Right lobe of liver (tissue), 4 donors: ENCODE measurements around the gene DUSP8.

Source experiments
- POLR2A ChIP-seq: fragments of 450-650 bp; IDR thresholded peaks from one replicate; pipeline ENCODE4 v1.6.1; 2017; ENCODE audit warnings: antibody characterized with exemption, mild to moderate bottlenecking
- TF ChIP-seq, protein P1 (sequence below), 4 donors: fragments of 200-600 bp in 3 of 4; fragments of 450-650 bp in 1 of 4; IDR thresholded peaks; one replicate each; pipeline versions ENCODE4 v1.5.1 to v1.8.0; 2016 to 2022; ENCODE audit warnings: antibody characterized with exemption in 4 of 4, mild to moderate bottlenecking in 2 of 4
- donor health status: DM: no; HTN: no; CAD: no.
- donor health status: DM: no; HTN: no; CAD: no.
- donor health status: DM: no; HTN: yes; CAD: no.

DNA sequence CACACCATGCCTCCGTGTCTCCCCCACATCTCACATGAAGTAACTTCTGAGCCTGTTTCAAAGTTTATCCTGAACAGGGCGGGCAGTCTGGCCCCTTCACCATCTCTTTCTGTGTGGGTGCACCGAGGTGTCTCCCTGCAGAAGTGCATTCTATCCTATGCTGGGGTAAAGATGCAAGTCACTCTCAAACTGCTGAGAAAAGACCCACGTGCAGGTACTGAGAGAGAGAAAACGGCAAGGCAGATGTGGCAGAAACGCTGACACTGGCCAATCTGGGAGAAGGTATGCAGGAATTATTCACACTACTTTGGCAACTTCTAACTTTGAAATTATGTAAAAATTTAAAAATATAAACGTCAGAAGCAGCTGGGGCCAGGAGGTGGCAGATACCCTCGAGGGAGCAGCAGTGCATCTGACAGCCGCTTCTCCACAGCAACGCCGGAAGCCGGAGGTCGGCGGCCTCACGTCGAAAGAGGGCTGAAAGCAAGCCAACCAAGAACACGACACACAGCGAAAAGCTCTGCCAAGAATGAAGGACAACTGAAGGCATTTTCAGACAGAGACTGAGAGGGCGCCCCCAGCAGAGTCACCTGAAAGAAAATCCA is 51.3 kb downstream of the DUSP8 start:
- no peak for TF ChIP-seq POLR2A
- TF ChIP-seq, protein P1, sequence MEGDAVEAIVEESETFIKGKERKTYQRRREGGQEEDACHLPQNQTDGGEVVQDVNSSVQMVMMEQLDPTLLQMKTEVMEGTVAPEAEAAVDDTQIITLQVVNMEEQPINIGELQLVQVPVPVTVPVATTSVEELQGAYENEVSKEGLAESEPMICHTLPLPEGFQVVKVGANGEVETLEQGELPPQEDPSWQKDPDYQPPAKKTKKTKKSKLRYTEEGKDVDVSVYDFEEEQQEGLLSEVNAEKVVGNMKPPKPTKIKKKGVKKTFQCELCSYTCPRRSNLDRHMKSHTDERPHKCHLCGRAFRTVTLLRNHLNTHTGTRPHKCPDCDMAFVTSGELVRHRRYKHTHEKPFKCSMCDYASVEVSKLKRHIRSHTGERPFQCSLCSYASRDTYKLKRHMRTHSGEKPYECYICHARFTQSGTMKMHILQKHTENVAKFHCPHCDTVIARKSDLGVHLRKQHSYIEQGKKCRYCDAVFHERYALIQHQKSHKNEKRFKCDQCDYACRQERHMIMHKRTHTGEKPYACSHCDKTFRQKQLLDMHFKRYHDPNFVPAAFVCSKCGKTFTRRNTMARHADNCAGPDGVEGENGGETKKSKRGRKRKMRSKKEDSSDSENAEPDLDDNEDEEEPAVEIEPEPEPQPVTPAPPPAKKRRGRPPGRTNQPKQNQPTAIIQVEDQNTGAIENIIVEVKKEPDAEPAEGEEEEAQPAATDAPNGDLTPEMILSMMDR (IDR thresholded peaks at IDR 0.05) = no peak
